Stimulated activated CD8-positive, alpha-beta memory T cell treated with anti-CD3 and anti-CD28 coated beads, Interleukin-12 subunit alpha, Interleukin-12 subunit beta, amount 100 ng/mL, for 24 hours (primary cell): ENCODE results near the gene ADAMTS3.

ENCODE experiments used
- DNase-seq: peaks from one replicate; pipeline ENCODE4 v3.0.0-alpha.2; 2020; ENCODE audit errors: extremely low read depth

The ADAMTS3 gene

GRCh38 chr4:72295966-72296557 lies 273.0 kb downstream of the ADAMTS3 start:
- no peak for DNase-seq

DNA sequence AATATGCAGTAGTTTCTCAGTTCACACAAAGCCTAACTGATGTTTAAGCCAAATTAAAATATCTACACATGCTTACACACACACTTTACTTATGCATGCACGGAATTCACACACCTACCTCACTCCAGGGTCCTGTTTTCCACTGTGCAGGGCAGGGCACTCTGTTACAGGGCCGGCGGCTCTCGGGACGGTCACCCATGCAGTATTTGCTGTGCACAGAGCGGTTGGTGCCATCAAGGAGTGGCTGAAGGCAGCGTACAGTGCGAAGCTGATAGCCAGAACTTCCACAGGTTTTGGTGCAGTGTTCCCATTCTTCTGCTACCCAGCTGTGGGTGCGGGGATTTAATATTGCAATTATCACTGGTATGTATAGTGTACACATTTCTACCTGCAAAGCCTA lies 278.3 kb downstream of the ADAMTS3 start:
- no peak for DNase-seq

GRCh38 chr4:72286910-72287309 lies 282.1 kb downstream of the ADAMTS3 start:
- no peak for DNase-seq

DNA sequence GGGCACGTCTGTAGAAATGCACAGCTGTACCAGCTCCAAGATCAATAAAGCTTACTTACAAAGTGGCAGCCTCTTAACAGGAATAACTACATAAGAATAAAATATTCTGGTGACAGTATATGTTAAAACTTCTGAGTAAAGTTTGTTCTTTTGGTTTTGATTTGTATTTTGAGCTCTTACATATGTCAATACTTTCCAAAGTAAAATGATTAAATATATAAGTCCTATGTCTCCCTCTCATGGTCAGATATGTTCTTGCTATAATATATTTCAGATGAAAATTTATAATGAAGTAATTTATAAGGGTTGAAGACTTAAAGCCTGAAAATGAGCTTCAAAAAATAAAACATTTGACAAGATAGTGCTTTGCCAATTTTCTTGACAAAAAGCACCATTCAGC lies 282.8 kb downstream of the ADAMTS3 start:
- no peak for DNase-seq

- DNase-seq, result no peak
These were observed 285.7 kb downstream of the ADAMTS3 start for GRCh38 chr4:72283357-72283756.

- DNase-seq, result no peak
These were observed 288.8 kb downstream of the ADAMTS3 start for GRCh38 chr4:72280252-72280651.

DNA sequence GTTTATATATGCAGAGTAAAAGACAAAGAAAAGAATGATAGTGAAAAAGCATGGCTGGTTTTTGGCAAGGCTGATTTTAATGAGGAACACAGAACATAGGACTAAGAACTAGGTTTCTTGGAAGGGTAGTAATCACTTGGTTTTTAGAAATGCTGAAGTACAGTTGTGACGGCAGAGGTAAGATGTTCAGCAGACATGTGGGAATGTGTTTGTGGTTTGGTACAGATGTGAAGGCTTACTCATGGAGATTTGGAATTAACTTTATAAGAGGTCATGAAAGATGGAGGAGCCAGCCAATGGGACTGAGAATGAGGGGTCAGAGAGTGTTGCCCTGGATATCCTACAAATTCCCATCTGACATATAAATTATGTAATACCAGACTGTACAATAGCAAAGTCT lies 293.6 kb downstream of the ADAMTS3 start:
- no peak for DNase-seq

GRCh38 chr4:72274251-72274650 lies 294.8 kb downstream of the ADAMTS3 start:
- DNase-seq, result no peak

- DNase-seq, result no peak
These were observed 313.8 kb downstream of the ADAMTS3 start for GRCh38 chr4:72255269-72255668.

DNA sequence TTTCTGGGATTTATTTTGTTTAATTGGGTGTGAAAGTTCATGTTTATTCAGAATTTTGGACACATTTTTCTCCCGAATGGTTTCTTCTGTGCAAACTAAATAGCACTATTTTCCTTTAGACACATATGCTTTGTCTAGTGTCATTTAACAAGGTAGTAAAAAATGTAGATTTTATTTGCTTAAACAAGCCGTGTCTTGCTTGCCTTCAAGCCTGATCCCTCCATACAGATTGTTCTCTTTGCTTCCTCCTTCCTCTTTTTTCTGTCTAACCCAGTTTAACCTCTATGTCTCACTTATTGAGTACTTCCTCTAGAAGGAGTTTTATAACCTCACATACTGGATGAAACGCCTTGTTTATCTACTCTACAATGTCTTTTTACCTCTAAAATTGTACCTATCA lies 325.4 kb downstream of the ADAMTS3 start:
- DNase-seq, result no peak

- no peak for DNase-seq
These were observed 329.4 kb downstream of the ADAMTS3 start for GRCh38 chr4:72239487-72240116.
